Sigmoid colon (tissue), 4 donors: Measurements from ENCODE around the gene LRP6.

Experiments
- CTCF ChIP-seq, 4 experiments: fragments of 450-650 bp in 3 of 4; fragments of 200-600 bp in 1 of 4; IDR thresholded peaks; one replicate each; pipeline ENCODE4 v1.5.1; 2016 to 2019; ENCODE audit warnings: antibody characterized with exemption in 4 of 4, mild to moderate bottlenecking in 3 of 4, moderate library complexity in 2 of 4
- EP300 ChIP-seq, 4 donors: sonication (generic); formaldehyde crosslinking; IDR thresholded peaks; one replicate each; pipeline ENCODE4 v1.6.1; 2017; ENCODE audit warnings: antibody characterized with exemption in 4 of 4

- TF ChIP-seq CTCF (IDR thresholded peaks at IDR 0.05) (no peak), EP300 (IDR thresholded peaks at IDR 0.05) (no peak)
These were observed 133.1 kb downstream of the LRP6 start for GRCh38 chr12:12133785-12134184.
